Measurements from ENCODE around the gene ITGB7. TPM values are rescaled to one million over a fixed set of nuclear protein-coding genes. Genes with fewer than 3 reads are reported as not detected.
"Not testable (repeated sequence)": the region's sequence is repeated elsewhere in the genome, so short reads cannot be mapped to it uniquely, and the experiment has no call there.

ITGB7 gene
- total RNA-seq, 1 experiment from 2014 or later: 0.52 TPM

DNA sequence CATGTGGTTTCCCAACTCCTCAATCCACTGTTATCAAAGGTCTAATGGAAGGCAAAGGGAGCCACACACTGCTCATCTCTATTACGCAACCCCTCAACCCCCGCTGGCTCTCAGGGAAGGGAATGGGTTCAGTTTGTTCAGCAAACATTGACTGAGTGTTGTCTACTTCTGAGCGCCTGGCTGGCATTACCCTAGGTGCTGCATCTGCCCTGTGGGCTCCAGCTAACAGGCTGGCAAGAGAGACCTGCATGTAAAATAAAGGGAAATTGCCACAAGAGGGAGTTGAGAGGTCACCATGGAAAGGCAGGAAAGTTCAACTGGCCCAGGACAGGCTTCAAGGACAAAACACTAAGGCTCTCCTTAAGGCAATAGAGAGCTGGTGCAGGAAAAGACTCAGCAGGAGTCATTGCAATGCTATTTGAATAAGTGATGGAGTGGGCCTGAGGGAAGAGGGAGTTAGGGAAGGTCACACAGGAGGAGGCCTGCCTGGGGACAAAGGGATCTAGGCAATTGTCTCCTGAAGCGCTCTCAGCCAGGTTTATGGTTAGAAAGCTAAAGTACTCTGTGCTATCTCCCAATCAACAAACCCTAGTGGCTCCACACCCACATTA, 32.1 kb downstream of the ITGB7 start:
- Histone ChIP-seq H3K36me3 (replicated peaks; ENCODE audit: control insufficient read depth, insufficient read depth, low read length) (no peaks in the 10 kb centered on the region), H3K27me3 (ENCODE audit: control insufficient read depth, insufficient read depth, low read length) (peaks cover 67% of the 10 kb centered on the region), H3K4me3 (ENCODE audit: insufficient read depth, low read depth, low read length) (no peak overlapping the region)
- peak; percentile 86 for DNase-seq

DNA sequence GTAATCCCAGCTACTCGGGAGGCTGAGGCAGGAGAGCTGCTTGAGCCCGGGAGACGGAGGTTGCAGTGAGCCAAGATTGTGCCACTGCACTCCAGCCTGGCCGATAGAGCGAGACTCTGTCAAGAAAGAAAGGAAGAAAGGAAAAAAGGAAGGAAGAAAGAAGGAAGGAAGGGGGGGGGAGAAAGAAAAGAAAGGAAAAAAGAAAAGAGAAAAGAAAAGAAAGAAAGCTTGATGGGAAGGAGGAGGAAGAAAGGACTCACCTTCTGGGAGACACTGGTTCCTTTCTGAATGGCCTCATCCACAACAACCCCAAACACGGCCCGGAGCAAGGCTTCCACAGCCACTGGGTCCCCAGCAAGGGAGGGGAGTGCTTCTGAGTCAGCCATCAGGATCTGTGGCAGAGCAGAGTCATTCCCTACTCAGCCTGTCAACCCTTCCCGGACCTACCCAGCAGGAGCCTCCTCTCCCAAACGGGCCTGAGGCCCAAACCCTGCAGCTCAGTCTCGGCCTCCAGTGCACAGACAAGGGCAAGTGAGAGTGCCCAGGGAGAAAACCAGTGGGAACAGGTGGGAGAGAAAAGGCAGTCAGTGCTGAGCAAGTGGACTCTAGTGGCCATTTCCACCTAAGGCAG, 33.9 kb downstream of the ITGB7 start:
- Histone ChIP-seq H3K4me3 (ENCODE audit: insufficient read depth, low read depth, low read length) (no peak overlapping the region), H3K36me3 (replicated peaks; ENCODE audit: control insufficient read depth, insufficient read depth, low read length) (no peaks in the 10 kb centered on the region), H3K27me3 (ENCODE audit: control insufficient read depth, insufficient read depth, low read length) (peaks cover 65% of the 10 kb centered on the region)
- DNase-seq: no peak

DNA sequence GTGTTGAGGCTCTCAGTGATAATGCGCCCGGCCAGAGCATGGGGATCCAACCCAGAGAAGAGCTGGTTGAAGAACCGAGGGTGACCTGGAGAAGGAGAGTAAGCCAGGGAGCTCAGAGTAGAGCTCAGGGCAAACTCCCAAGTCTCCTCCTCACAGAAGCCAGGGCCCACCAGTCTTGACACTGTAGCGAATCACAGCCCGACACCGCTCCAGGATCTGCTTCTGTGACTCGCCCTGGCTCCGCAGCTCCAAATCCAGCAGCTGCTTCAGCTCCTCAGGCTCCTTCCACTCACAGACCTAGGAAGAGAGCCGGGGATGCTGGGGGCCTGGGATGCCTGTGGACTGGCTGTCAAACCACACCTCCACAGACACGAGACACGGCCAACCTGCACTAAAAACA, 34.7 kb downstream of the ITGB7 start:
- Histone ChIP-seq H3K4me3 (ENCODE audit: insufficient read depth, low read depth, low read length) (no peak overlapping the region), H3K27me3 (ENCODE audit: control insufficient read depth, insufficient read depth, low read length) (peaks cover 59% of the 10 kb centered on the region), H3K36me3 (replicated peaks; ENCODE audit: control insufficient read depth, insufficient read depth, low read length) (no peaks in the 10 kb centered on the region)
- DNase-seq: no peak

- no peak for DNase-seq
- Histone ChIP-seq H3K4me3 (ENCODE audit: insufficient read depth, low read depth, low read length) (no peak overlapping the region), H3K36me3 (replicated peaks; ENCODE audit: control insufficient read depth, insufficient read depth, low read length) (no peaks in the 10 kb centered on the region), H3K27me3 (ENCODE audit: control insufficient read depth, insufficient read depth, low read length) (peaks cover 57% of the 10 kb centered on the region)
These were observed 35.2 kb downstream of the ITGB7 start for GRCh38 chr12:53171725-53172329.

DNA sequence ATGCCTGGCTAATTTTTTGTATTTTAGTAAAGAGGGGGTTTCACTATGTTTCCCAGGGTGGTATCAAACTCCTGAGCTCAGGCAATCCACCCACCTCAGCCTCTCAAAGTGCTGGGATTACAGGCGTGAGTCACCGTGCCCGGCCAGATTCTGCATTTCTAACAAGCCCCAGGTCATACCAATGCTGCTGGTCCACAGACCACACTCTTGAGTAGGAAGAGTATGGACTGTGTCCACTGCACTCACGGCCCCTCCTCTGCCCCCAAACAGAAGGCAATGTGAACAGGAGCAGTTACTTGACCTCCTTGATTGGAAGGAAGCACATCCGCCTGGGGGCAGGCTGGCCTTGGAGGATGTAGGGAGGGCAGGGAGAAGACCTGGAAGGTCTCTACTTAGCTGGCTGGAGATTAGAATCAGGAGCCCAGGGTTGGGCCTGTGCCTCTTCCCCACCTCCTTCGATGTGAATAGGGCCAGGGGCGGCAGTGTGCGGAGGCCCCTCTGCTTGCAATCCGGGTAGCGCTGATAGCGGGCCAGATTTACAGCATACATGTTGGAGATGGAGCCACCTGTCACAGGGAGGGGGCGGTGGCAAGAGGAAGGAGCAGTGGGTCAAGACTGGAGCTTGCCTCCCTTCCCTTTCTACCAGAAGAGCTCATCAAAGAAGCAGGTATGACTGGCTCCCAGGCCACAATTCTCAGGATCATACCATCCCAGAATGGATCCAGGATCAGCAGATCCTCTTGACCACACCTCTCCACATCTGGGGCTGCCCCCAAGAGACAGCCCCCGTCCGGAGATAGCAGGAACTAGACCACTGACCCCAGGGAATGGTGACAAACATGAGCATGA, 36.0 kb downstream of the ITGB7 start:
- no peak for DNase-seq
- Histone ChIP-seq H3K27me3 (ENCODE audit: control insufficient read depth, insufficient read depth, low read length) (peaks cover 54% of the 10 kb centered on the region), H3K36me3 (replicated peaks; ENCODE audit: control insufficient read depth, insufficient read depth, low read length) (no peaks in the 10 kb centered on the region), H3K4me3 (ENCODE audit: insufficient read depth, low read depth, low read length) (no peak overlapping the region)

DNA sequence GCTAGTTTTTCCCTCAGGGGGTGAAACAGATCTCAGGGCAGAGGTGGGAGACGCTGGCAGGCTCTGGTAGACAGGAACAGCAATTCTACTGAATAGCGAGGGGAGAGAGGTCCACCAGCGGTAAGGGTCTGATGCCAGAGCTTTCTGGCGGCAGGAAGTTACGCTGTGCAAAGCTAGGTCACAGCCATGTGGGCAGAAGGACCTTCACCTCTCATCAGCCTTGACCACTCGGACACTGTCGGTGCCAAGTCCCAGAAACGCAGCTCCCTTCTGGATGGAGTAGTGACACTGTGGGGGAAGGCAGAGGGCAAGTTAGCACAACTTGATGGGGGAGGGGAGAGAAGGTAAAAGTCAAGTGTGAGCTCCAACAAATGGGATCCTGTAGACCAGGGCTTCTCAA, 36.8 kb downstream of the ITGB7 start:
- no peak overlapping the region for H3K4me3 ChIP-seq (ENCODE audit: insufficient read depth, low read depth, low read length)
- no peak for DNase-seq
- H3K27me3 ChIP-seq (ENCODE audit: control insufficient read depth, insufficient read depth, low read length): peaks cover 49% of the 10 kb centered on the region
- no peaks in the 10 kb centered on the region for H3K36me3 ChIP-seq (replicated peaks; ENCODE audit: control insufficient read depth, insufficient read depth, low read length)

DNA sequence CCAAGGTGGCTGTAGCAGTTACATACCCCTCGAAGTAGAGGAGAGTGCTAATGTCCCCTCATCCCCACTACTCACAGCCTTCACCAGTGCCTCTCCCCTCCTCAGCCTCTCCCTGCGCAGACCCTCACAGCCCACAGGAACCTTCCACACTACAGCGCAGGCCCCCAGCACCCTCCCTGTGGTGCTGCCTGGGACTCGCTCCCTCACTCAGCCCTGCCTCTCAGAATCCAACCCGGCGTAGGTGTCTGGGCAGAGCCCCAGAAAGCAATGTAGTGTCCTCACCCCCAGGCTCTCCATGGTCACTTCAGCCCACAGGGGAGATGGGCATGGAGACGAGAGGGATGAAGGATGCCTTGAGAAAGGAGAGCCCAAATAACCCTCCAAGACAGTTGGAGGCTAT, 37.4 kb downstream of the ITGB7 start:
- Histone ChIP-seq H3K27me3 (ENCODE audit: control insufficient read depth, insufficient read depth, low read length) (peaks cover 46% of the 10 kb centered on the region), H3K36me3 (replicated peaks; ENCODE audit: control insufficient read depth, insufficient read depth, low read length) (no peaks in the 10 kb centered on the region), H3K4me3 (ENCODE audit: insufficient read depth, low read depth, low read length) (no peak overlapping the region)
- DNase-seq: no peak

- H3K27me3 ChIP-seq (ENCODE audit: control insufficient read depth, insufficient read depth, low read length): peaks cover 22% of the 10 kb centered on the region
- H3K4me3 ChIP-seq (ENCODE audit: insufficient read depth, low read depth, low read length): no peak overlapping the region
- H3K36me3 ChIP-seq (replicated peaks; ENCODE audit: control insufficient read depth, insufficient read depth, low read length): no peaks in the 10 kb centered on the region
- no peak for DNase-seq
These were observed 40.2 kb downstream of the ITGB7 start for GRCh38 chr12:53166837-53167236.

DNA sequence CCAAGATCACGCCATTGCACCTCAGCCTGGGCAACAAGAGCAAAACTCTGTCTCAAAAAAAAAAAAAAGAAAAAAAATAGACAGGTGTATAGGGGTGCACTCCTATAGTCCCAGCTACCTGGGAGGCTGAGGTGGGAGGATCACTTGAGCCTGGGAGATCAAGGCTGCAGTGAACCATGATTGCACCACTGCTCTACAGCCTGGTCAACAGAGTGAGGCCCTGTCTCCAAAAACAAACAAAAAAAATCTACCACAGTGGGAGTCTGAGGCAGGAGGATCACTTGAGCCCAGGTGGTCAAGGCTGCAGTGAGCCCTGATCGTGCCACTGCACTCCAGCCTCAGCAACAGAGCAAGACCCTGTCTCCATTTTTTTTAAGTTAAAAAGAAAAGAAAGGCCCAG, 44.0 kb downstream of the ITGB7 start:
- not testable (repeated sequence) for DNase-seq; H3K36me3 ChIP-seq (replicated peaks; ENCODE audit: control insufficient read depth, insufficient read depth, low read length); H3K4me3 ChIP-seq (ENCODE audit: insufficient read depth, low read depth, low read length)
- H3K27me3 ChIP-seq (ENCODE audit: control insufficient read depth, insufficient read depth, low read length): peaks cover 17% of the 10 kb centered on the region

GRCh38 chr12:53161119-53161911, 45.7 kb downstream of the ITGB7 start:
- Histone ChIP-seq H3K36me3 (replicated peaks; ENCODE audit: control insufficient read depth, insufficient read depth, low read length) (no peaks in the 10 kb centered on the region), H3K27me3 (ENCODE audit: control insufficient read depth, insufficient read depth, low read length) (peaks cover 15% of the 10 kb centered on the region), H3K4me3 (ENCODE audit: insufficient read depth, low read depth, low read length) (no peak overlapping the region)
- DNase-seq: no peak

DNA sequence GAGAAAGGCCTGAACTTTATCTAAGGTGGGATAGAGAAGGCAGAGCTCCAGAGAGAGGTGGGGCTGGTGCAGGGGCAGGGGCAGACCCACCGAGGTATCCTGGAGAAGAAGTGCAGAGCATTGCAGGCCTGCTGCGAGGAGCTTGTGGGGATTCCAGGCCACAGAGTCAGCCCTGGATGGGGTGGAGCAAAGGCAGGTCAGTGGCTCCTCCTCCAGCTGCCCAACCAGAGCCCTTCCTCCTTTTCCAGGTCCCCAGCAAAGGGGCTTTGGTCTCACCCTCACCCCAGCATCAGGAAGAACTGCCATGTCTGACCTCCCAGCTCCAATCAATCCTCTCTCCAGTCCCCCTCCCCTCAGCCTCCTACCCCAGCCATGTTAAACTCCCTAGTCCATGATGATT, 46.4 kb downstream of the ITGB7 start:
- Histone ChIP-seq H3K4me3 (ENCODE audit: insufficient read depth, low read depth, low read length) (no peak overlapping the region), H3K27me3 (ENCODE audit: control insufficient read depth, insufficient read depth, low read length) (peaks cover 15% of the 10 kb centered on the region), H3K36me3 (replicated peaks; ENCODE audit: control insufficient read depth, insufficient read depth, low read length) (no peaks in the 10 kb centered on the region)
- DNase-seq: peak; percentile 49

GRCh38 chr12:53160000-53160399, 47.1 kb downstream of the ITGB7 start:
- peak; percentile 72 for DNase-seq
- Histone ChIP-seq H3K27me3 (ENCODE audit: control insufficient read depth, insufficient read depth, low read length) (peaks cover 15% of the 10 kb centered on the region), H3K36me3 (replicated peaks; ENCODE audit: control insufficient read depth, insufficient read depth, low read length) (no peaks in the 10 kb centered on the region), H3K4me3 (ENCODE audit: insufficient read depth, low read depth, low read length) (no peak overlapping the region)

DNA sequence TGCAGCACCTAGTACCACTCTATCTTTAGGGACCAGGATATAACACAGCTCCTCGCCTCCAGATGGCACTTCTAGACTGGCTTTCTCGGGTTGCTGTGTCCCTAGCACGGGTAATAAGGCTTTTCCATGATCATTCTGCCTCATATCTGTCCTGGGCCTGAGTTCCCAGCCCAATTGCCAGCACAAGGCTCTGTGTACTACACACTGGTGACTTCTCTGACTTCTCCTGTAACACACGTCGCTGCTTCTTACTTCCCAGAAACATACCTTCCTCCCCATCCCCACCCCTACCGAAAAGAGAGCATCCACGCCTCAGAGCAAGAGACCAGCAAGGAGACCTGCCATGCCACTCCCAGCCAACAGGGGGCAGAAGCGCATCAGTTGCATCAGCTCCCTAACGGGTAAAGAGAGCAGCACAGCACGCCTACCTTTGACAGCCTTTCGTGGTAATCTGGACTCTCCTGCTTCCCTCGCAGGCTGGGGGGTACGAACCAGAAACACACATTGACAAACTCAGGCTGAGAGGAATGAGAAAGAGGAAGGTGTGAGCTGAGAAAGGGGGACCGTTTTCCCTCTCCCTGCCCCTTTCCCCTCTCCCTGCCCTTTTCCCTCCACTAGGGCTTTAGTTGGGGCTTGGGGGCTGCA, 47.7 kb downstream of the ITGB7 start:
- peak overlapping the region; percentile 13; the same call in 1 of the 2 replicates for H3K4me3 ChIP-seq (ENCODE audit: insufficient read depth, low read depth, low read length)
- no peaks in the 10 kb centered on the region for H3K36me3 ChIP-seq (replicated peaks; ENCODE audit: control insufficient read depth, insufficient read depth, low read length)
- DNase-seq: peak; percentile 94
- peaks cover 15% of the 10 kb centered on the region for H3K27me3 ChIP-seq (ENCODE audit: control insufficient read depth, insufficient read depth, low read length)

GRCh38 chr12:53152390-53152789, 54.7 kb downstream of the ITGB7 start:
- no peak for DNase-seq
- no peak overlapping the region for H3K4me3 ChIP-seq (ENCODE audit: insufficient read depth, low read depth, low read length)

More at GRCh38 chr12:53152390-53152789, 54.7 kb downstream of the ITGB7 start:
- Histone ChIP-seq H3K36me3 (replicated peaks; ENCODE audit: control insufficient read depth, insufficient read depth, low read length) (no peaks in the 10 kb centered on the region), H3K27me3 (ENCODE audit: control insufficient read depth, insufficient read depth, low read length) (no peaks in the 10 kb centered on the region)

Measured in H7 (cell line).